Muscle of leg (tissue), 11 donors: ENCODE measurements around the gene PIP4K2A. TPM values are rescaled to one million over a fixed set of nuclear protein-coding genes. Genes with fewer than 3 reads are reported as not detected.
"Not testable (repeated sequence)": the region's sequence is repeated elsewhere in the genome, so short reads cannot be mapped to it uniquely, and the experiment has no call there.

Source experiments
- DNase-seq: peaks from one replicate; pipeline ENCODE4 v3.0.0; 2013
- H3K27ac ChIP-seq: one replicate; pipeline ENCODE4 v1.5.1; 2013; ENCODE audit warnings: mild to moderate bottlenecking, low read length, control low read depth
- H3K27me3 ChIP-seq: one replicate; pipeline ENCODE4 v1.6.1; 2013; ENCODE audit warnings: low read length; ENCODE audit not compliant: control insufficient read depth, insufficient read depth
- H3K36me3 ChIP-seq: one replicate; pipeline ENCODE4 v1.6.1; 2013; ENCODE audit warnings: low read length; ENCODE audit not compliant: control insufficient read depth, insufficient read depth
- H3K4me1 ChIP-seq: one replicate; pipeline ENCODE4 v1.6.1; 2013; ENCODE audit warnings: low read length; ENCODE audit not compliant: control insufficient read depth, insufficient read depth
- H3K4me3 ChIP-seq: one replicate; pipeline ENCODE4 v1.5.1; 2013; ENCODE audit warnings: low read length, control low read depth
- H3K9me3 ChIP-seq: replicated peaks from 2 replicates; pipeline ENCODE4 v1.6.1; 2013; ENCODE audit warnings: low read depth, low read length; ENCODE audit not compliant: control insufficient read depth
- WGBS: methylation state at CpG from one replicate; pipeline ENCODE4 v1.1.5; 2013; ENCODE audit warnings: missing lambda C conversion rate; ENCODE audit not compliant: insufficient coverage; 5-methylcytosine and 5-hydroxymethylcytosine counted together
- polyA plus RNA-seq, 8 donors: library from polyadenylated mRNA; unstranded; fragments of 120-200 nt; gene quantifications; one replicate each; pipeline versions ENCODE4 v1.2.1 to v1.2.3, GENCODE V29; 2013; ENCODE audit warnings: inconsistent platforms in 1 of 8, low replicate concordance in 1 of 8; ENCODE audit not compliant: insufficient read length in 8 of 8, insufficient read depth in 1 of 8
- total RNA-seq: library from RNA; stranded (reverse); fragments of 120-200 nt; gene quantifications from one replicate; pipeline ENCODE4 v1.2.4, GENCODE V29; 2013

PIP4K2A gene
- total and polyA plus RNA-seq, 9 donors, result 15.4 to 22.4 (median 18.3) TPM

GRCh38 chr10:22513483-22514413, 200.6 kb downstream of the PIP4K2A start:
- WGBS, result 71% methylated on average over 14 of the region's 19 CpGs
- H3K4me3 ChIP-seq, DNase-seq, H3K9me3 ChIP-seq, H3K27ac ChIP-seq, H3K36me3 ChIP-seq, H3K4me1 ChIP-seq, H3K27me3 ChIP-seq: not testable (repeated sequence)

GRCh38 chr10:22512015-22512414, 202.4 kb downstream of the PIP4K2A start:
- DNase-seq, H3K9me3 ChIP-seq, H3K36me3 ChIP-seq, H3K4me1 ChIP-seq, H3K27ac ChIP-seq, H3K27me3 ChIP-seq, H3K4me3 ChIP-seq: not testable (repeated sequence)
- 72% methylated on average over 2 of the region's 5 CpGs for WGBS

- H3K27me3 ChIP-seq, H3K9me3 ChIP-seq, DNase-seq, H3K27ac ChIP-seq, H3K4me3 ChIP-seq, H3K4me1 ChIP-seq, H3K36me3 ChIP-seq: not testable (repeated sequence)
- WGBS, result no CpG with 5 or more reads among the region's 2 CpGs
These were observed 206.2 kb downstream of the PIP4K2A start for GRCh38 chr10:22508214-22508613.

- 17% methylated on average over 6 of the region's 11 CpGs for WGBS
- DNase-seq, result no peak
These were observed 208.3 kb downstream of the PIP4K2A start for GRCh38 chr10:22505911-22506685.

GRCh38 chr10:22504766-22505165, 209.6 kb downstream of the PIP4K2A start:
- Histone ChIP-seq H3K27ac (no peak overlapping the region), H3K36me3 (no peaks in the 10 kb centered on the region), H3K27me3 (peaks cover 3% of the 10 kb centered on the region), H3K9me3 (peaks cover 2% of the 10 kb centered on the region), H3K4me3 (no peak overlapping the region), H3K4me1 (no peaks in the 10 kb centered on the region)
- WGBS, result 33% methylated on average over 1 of the region's 4 CpGs
- no peak for DNase-seq

More at GRCh38 chr10:22505911-22506685, 208.3 kb downstream of the PIP4K2A start:
- H3K36me3 ChIP-seq, result no peaks in the 10 kb centered on the region
- H3K9me3 ChIP-seq, result peaks cover 2% of the 10 kb centered on the region
- peaks cover 3% of the 10 kb centered on the region for H3K27me3 ChIP-seq
- H3K4me3 ChIP-seq, result no peak overlapping the region
- no peak overlapping the region for H3K27ac ChIP-seq
- no peaks in the 10 kb centered on the region for H3K4me1 ChIP-seq

- H3K27me3 ChIP-seq, result peaks cover 3% of the 10 kb centered on the region
- no peak for DNase-seq
- H3K9me3 ChIP-seq, result no peaks in the 10 kb centered on the region
- 62% methylated on average over 2 of the region's 9 CpGs for WGBS
- H3K4me3 ChIP-seq, result no peak overlapping the region
- H3K36me3 ChIP-seq, result no peaks in the 10 kb centered on the region
- no peak overlapping the region for H3K27ac ChIP-seq
- H3K4me1 ChIP-seq, result no peaks in the 10 kb centered on the region
These were observed 210.9 kb downstream of the PIP4K2A start for GRCh38 chr10:22503315-22504088.

- no peaks in the 10 kb centered on the region for H3K4me1 ChIP-seq
- no peaks in the 10 kb centered on the region for H3K9me3 ChIP-seq
- no peaks in the 10 kb centered on the region for H3K36me3 ChIP-seq
- no peak overlapping the region for H3K4me3 ChIP-seq
- no peak for DNase-seq
- WGBS, result 80% methylated on average over 1 of the region's 2 CpGs
- H3K27ac ChIP-seq, result no peak overlapping the region
- H3K27me3 ChIP-seq, result peaks cover 6% of the 10 kb centered on the region
These were observed 212.5 kb downstream of the PIP4K2A start for GRCh38 chr10:22501863-22502262.

GRCh38 chr10:22501413-22501812, 213.0 kb downstream of the PIP4K2A start:
- Histone ChIP-seq H3K4me3 (no peak overlapping the region), H3K36me3 (no peaks in the 10 kb centered on the region), H3K9me3 (no peaks in the 10 kb centered on the region), H3K27me3 (peaks cover 3% of the 10 kb centered on the region), H3K4me1 (no peaks in the 10 kb centered on the region), H3K27ac (no peak overlapping the region)
- no peak for DNase-seq
- no CpG with 5 or more reads among the region's 3 CpGs for WGBS

- Histone ChIP-seq H3K27ac (no peak overlapping the region), H3K27me3 (peaks cover 3% of the 10 kb centered on the region), H3K4me3 (no peak overlapping the region), H3K36me3 (no peaks in the 10 kb centered on the region), H3K9me3 (no peaks in the 10 kb centered on the region), H3K4me1 (no peaks in the 10 kb centered on the region)
- 24% methylated on average over 4 of the region's 7 CpGs for WGBS
- peak; percentile 88 for DNase-seq
These were observed 213.6 kb downstream of the PIP4K2A start for GRCh38 chr10:22500656-22501340.
